ENCODE measurements around the gene C3orf62. TPM values are rescaled to one million over a fixed set of nuclear protein-coding genes. Genes with fewer than 3 reads are reported as not detected.

C3orf62 gene
- 1.6 and 3.6 TPM in 2 replicates for total RNA-seq

DNA sequence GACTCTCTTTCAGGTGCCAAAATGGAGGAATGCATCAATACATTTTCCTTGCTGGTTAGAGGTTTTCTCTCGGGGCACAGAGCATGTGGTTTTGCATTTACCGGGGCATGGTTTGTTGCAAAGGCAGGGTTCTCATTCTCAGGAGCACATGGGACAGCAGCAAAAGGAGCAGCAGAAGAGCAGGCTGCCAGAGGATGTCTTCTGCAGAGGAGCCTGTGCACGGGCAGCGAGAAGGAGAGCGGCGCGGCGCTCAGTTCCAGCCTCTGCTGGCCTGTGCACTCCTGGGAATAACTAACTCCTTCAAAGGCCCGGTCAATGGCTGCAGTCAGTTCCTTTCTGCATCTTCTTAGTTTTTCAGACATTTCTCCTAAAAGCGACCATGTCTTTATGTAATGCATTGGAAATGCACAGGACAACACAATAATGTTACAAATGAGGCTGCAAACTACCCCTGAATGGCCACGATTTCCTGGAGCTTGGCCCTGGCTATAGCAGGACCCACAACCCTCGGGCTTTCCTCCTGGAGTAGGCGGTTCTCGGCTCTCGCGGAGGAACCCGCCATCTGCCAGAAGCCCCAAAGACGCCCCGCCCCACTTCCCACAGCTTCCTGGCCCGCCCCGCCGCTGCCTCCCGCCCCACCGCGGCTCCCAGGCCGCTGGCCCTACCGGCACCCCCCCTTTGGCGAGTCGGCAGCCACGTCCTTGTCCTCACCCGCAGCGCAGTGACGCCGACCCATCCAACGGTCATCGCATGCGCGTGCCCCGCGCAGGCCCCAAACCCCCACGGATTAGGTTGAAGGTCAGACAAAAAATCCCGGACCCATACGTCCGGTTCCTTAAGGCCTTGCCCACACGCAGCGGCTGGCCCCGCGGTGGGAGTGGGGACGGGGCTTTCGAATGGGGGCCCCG lies at the start of gene C3orf62:
Gene C3orf62, minus strand, starts transcription at position 758 of the 908 bp plus-strand sequence. Its CDS starts 360 bp downstream, at position 398.
- DNase-seq (ENCODE audit: low read depth): peak; percentile 56

DNA sequence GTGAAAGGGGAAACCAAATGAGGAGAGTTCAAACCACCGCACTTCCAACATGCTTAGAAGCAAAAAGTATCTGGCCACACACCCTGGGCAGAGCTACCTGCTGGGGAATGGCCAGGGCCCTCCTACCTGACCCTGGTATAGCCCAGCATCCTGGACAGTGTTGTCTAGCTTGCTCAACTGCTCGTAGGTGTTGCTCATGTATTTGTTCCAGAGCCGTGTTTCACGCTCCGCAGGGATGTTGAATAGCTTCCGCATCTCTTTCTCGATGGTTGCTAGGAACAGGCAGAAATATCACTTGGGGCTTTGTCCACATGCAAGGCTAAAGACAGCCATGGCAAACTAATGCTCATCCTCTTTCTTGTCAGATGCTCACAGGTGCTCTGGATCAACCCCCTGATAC lies 47.7 kb upstream of the C3orf62 start:
- no peak for DNase-seq (ENCODE audit: low read depth)

DNA sequence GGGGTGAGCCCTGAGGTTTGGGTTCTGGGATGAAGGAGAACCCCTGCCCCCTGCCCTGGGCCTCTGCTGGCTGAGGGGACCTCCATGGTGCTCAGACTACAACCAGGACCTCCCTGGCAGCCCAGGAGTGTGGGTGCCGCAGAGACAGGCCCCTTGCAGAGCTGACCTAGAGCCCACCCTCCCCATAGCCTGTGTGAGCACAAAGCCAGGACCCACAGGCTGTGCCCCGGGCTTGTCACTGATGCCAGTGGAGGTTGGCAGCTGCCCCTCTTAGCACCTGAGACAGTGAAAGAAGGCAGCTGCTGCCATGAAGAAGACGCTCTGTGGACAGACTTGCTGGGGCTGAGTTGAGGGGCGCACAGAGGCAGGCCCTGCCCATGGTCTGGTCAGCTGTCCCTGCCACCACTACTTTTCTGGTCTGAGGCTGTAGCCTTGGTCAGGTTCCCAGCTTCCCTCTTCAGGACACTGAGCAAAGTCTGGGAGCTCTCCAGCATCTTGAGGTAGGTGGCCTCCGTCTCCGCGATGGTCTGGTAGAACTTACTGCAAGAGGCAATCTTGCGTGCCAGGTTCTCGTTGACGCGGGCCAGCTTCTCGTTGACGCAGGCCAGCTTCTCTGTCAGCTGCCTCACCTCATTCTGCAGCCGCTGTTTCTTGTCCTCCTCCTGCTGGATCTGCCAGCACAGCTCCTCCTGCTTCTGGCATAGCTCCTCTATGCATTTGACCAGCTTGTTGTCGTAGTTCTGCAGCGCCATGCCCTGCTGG lies 39.8 kb upstream of the C3orf62 start:
- no peak for DNase-seq (ENCODE audit: low read depth)

DNA sequence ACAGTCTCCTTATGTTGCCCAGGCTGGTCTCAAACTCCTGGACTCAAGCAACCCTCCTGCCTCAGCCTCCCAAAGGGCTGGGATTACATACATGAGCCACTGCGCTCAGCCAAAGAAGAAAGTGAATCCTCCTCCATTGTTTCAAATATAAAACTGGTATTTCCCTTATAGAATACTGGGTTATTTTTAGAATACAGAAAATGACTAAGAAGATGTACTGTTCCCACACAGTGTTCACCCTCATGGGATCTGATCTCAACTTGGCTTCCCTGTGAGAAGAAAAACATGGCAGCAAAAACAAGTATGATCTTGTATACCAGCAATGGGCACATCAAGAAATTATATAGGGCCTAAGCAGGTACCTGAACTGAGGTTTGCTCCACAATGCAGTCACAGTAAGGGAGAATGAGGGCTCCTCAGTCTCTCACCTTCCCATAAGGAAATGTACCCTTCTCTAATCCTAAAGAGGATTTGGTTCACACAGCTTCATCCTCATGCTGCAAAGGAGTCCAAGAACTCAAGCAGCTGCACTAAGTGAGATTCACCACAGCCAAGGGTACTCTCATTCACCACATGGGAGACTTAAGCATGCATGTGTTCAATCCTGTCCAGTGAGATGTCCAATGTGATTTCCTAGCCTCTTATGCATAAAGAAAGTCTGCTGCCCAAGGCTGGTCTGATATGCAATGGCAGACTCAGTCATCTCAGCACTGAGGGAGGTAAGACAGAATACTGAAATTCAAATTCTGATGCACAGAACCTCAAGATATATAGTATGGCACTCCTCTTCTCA lies 37.1 kb upstream of the C3orf62 start:
- no peak for DNase-seq (ENCODE audit: low read depth)

DNA sequence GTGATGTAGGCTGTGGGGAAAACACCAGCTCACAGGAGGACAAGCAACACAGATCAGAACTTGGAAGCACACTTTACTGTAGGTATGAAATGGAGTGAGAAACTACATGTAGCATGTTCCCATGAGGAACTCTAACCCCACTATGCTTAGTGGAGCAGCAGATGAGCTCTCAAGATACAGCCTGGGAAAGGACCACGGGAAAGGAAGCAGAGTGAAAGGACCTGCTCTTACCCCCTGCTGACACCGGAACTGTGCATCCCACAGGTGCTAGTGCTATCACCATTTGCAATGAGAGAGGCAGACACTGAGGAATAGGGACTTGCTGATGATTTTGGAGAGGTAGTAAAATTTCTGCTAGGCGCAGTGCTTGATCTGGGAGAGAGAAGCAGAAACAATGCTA lies 34.3 kb upstream of the C3orf62 start:
- no peak for DNase-seq (ENCODE audit: low read depth)

DNA sequence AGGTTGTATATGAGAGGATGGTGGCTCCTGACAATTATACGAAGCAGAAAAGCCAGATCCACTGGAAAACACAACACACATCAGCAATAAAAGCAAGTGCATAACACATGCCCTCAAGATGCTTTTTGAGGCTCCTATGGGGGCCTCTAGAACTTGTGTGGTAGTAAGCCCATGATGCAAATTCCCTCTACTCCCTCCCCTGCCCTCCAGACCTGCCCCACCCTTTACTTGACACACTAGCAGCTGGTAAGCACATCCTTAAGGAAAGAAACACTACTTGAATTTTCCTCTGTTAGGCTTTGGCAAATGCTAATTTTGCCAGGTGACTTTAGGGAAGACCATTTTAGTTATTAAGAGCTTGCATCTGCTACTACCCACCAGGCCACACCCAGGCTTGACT lies 33.6 kb upstream of the C3orf62 start:
- no peak for DNase-seq (ENCODE audit: low read depth)

DNA sequence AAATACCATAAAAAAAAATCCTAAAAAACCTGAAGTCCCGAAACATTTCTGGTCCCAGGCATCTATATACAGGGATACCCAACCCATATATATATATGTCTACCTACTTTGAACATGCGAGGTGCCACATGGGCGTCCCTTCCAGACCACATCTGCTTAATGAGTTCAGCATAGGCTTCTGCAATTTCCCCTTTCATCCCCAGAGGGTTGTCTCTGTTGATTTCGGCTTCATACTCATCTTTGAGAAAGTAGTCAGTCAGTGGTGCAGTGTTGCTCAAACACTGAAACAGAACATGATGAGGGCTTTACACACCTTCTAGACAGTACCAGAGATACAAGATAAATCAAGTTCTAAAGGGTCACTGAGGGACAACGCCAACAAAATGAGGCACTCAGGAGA lies 28.6 kb upstream of the C3orf62 start:
- DNase-seq (ENCODE audit: low read depth): no peak

DNA sequence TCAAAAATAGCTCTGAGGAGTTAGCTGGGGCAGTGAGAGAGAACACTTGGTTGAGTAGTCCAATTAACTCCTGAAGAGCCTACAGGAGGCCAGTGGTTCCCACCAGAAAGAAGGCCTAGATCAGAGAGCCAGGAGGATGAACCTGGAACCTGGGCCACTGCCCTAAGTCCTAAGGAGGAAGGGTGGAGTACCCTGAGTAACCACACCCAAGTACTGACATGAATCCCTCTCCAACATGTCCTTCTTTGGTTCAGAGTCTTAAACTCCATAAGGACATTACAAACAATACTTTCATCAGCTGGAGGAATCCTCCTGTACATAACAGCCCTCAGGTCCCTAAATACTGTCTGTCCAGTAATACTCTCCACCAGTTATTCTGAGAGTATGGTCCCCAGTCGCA lies 25.6 kb upstream of the C3orf62 start:
- DNase-seq (ENCODE audit: low read depth): no peak

DNA sequence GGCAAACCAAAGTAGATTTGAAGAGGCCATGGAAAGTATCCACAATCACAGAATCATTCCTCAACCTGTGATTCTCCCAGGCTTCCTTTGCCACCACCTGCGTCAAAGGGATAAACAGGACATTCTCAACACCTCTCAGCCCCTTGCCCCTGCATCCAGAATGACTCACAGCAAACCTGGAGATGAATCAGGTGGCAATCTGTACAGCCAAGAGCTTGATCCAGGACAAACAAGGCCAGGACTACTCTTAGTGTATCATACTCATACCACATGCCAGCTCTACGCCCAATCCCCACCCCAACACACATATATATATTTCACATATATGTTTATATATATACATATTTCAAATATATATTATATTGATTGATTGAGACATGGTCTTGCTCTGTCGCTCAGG lies 23.6 kb upstream of the C3orf62 start:
- no peak for DNase-seq (ENCODE audit: low read depth)

DNA sequence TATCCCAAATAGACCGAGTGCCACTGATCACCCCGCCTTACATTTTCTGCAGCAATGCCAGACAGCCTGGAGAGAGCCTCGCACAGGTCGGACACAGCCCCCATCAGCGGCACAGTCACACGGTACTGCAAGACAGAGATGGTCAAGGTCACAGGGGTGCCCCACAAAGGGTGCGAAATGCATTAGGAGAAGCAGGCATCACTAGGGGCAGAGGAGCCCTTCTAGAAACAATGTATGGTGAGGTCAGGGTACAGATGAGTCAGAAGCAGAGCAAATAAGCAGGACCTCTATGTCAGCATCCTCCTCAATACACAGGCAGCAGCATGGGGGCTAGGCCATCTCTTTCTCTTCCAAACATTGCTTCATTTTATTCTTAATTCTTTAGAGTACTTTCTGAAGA lies 21.5 kb upstream of the C3orf62 start:
- DNase-seq (ENCODE audit: low read depth): no peak

DNA sequence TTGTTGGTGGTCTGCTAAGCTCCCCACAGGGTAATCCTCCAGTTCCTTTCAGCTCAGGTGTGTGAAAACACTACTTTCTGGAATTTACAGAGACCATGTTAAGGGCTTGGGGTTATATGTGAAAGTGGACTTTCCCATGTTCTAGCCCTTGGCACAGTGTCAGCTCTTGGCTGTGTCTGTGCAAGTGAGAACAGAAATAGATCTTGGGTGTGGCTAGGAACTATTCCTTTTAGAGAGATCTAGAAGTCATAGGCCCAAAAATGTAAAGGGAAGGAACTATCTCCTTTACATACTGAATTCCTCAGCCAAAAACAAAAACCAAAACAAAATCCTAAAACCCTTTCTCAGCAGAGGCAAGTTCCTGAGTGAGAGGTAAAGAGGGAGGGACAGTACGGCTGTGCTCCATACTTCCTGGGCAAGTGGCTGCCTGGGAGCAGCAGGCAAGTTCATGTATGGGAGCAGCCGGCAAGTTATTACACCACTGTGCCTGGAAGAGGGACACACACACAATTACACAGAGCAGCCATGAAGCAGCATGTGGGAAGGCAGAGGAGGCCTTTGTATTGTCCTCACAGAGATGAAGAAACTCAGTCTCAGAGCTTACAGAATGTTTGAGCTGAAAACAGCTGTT lies 19.9 kb upstream of the C3orf62 start:
- DNase-seq (ENCODE audit: low read depth): no peak

DNA sequence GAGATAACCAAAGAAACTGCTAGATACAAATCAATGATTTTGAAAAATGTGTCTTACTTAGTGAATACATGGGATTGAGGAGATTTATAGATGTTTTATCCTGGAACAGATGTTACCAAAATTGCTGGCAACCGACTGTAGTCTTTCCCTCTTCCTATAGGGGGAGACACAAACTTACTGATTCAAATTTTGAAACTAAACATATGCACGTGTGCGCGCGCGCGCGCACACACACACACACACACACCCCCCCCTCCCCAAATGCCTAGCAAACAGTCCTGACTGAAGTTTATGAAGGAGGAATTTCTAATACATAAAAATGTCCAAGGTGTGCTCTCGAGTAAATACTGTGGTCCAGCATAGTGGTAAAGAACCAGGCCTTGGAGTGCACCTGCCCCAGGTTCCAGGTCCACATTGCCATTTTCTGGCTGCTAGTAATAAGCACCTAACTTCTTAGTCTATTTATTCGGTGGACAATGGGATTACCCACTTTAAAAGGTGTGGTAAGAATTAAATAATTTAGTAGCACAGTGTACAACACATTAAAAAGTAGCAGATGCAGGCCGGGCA lies 18.5 kb upstream of the C3orf62 start:
- DNase-seq (ENCODE audit: low read depth): no peak

DNA sequence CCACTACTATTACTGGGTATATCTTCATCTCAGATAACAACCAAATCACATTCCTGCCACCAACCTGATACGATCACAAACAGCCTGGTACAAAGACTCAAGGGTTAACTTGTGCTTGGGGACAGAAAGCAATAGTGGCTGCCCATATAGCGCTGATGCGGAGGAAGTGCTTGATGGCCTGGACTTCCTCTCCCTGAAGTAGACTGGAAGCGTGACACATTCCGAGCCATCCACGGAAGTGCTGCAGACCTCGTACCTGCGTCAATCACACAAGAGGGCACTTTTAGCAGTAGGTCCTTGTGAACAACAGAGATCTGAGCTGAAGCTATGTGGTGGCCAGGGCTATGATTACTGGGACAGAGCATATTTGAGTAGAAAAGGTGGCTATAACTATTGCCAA lies 17.3 kb upstream of the C3orf62 start:
- no peak for DNase-seq (ENCODE audit: low read depth)

DNA sequence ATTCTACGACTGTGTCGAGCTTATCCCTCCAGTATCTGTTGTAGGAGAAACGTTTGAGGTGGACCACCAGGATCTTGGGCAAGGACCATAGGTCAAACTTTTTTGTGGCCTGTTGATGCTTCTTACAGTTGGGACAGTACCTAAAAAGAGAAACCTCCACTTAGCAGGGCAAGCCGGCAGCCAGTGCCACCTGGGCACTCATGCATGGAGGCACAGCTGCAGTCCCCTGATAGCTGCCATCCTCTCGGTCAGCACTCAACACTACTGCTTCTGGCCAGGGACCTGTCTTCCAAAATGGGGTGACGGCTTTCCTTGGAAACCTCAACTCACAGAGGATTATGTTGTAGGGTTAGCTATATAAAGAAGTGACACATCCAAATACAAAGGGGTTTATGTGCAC lies 7.0 kb upstream of the C3orf62 start:
- DNase-seq (ENCODE audit: low read depth): no peak

DNA sequence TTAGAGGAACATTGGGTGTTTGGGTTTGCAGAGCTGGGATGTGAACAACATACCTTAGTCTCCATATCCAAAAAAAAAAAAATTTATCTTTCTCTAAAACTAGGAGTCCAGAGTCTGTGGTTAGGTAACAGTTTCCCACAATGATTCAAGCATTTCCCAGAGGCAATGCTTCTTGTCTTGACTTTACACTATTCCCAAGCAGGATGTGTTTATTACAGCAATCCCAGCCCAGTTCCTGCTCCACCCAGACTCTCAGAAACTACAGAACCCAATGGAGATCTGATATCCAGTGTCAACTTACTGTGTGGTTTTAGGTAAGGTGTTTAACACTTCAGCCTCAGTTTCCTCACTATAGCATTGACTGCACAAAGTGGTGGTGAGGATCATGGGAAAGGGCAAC lies 2.3 kb upstream of the C3orf62 start:
- DNase-seq (ENCODE audit: low read depth): no peak

DNA sequence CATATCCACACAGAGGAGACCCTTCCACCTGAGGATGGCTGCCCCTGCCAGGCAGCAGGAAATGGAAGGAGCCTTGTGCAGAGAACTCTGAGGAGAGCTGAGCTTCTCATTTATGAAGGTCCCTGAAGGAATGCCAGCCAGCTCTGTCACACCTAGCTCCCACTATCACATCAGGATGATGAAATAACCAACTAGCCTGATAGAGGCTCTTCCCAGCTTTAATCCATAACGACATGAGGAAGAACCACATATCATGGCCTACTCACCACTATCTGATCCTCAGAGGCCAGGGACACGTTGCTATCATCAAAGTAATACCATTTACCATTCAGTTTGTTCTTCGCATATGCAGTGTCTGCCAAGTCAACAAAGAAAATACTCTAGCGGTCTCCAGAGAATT lies 1.5 kb upstream of the C3orf62 start:
- no peak for DNase-seq (ENCODE audit: low read depth)

DNA sequence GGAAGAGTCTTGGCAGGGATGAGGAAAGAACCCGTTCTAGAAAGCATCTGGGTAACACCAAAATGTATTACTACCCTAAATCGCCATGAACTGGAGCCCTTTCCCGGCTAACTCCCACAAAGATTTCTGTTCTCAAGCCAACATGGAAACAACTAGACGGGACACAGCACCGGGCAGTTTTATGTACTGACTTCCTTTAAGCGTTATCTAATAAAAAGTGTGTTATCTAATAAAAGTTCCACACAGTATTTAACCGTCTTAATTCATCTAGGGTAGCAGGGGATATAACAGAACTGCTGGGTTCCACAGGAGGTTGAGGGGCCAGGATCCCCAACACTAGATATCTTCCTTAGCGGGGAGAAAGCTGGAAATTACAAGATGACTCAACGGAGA lies 347 bp upstream of the C3orf62 start:
- DNase-seq (ENCODE audit: low read depth): no peak

DNA sequence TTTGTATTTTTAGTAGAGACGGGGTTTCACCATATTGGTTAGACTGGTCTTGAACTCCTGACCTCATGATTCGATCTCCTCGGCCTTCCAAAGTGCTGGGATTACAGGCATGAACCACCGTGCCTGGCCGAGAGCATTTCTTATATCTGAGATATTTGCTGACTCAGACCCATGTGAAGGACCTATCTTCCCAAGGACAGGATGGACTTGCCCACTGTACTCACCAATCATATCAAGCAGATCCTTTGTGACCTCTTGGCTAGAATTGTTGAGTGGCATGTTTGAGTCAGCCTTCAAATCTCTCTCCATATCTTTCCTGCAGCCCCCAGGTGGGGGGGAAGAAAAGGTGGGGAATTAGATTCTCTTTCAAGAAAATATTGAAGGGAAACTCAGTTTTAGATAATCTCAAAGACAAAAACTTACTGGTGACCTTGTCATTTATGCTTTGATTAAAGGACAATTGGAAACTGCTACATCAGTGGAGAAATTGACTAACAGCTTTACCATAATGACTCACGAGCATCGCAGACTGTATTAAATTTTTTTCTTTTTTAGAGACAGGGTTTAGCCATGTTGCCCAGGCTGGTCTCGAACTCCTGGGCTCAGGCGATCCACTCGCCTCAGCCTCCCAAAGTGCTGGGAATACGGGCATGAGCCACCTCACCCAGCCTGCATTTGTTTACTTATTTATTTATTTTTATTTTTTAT lies 3.1 kb downstream of the C3orf62 start:
- DNase-seq (ENCODE audit: low read depth): no peak

DNA sequence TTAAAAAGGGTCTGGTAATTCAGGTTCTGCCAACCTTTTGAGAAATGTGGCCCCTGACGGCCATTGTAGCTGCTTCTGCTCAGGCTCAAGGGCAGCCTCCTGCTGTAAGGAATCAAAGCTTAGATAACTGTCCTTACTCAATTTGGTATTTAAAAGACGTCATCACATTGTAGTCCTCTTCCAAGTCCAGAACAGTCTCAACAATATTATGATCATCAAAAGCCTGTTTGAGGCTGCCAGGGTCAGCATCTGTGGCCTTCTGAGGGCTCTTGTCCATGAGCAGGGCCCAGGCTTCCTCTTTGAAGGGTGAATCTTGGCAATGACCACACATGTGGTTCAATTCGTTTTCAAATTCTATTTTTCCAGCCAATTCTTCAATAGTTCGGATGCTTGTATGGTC lies 6.0 kb downstream of the C3orf62 start:
- DNase-seq (ENCODE audit: low read depth): no peak

DNA sequence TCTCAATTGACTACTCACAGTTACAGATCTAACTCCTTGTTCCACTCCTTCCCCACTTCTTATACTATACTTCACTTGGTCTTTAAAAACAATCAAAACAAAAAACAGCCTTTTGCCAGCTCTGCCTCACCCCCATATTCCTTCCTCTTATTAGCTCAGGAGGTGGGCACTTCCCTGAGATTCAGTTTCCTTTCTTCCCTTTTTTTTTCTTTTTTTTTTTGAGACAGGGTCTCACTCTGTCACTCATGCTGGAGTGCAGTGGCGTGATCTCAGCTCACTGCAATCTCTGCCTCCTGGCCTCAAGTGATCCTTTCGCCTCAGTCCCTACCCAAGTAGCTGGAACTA lies 6.9 kb downstream of the C3orf62 start:
- no peak for DNase-seq (ENCODE audit: low read depth)

Measured in renal cortical epithelial cell (primary cell).